HTERT RPE-1 (cell line): ENCODE results near the gene CD55.

Source experiments
- in situ Hi-C: fragments of 300-500 bp; cut with MboI; formaldehyde crosslinking; loops from 4 replicates; pipeline ENCODE4 v1.14.3; 2020; ENCODE audit warnings: low sequenced_read_pairs

The CD55 gene

GRCh38 chr1:207321079-207321789, at the start of gene CD55:
Gene CD55 (plus strand): TSS chr1:207321678. CDS start chr1:207321766, 88 bp downstream.
- in situ Hi-C loops = no loop called here

- in situ Hi-C loops = no loop called here
Observed at GRCh38 chr1:207274882-207275281, 46.6 kb upstream of the CD55 start.

GRCh38 chr1:207276465-207276864, 45.0 kb upstream of the CD55 start:
- in situ Hi-C loops = no loop called here

GRCh38 chr1:207277241-207277640, 44.2 kb upstream of the CD55 start:
- in situ Hi-C loops = no loop called here

GRCh38 chr1:207279652-207280051, 41.8 kb upstream of the CD55 start:
- in situ Hi-C loops = no loop called here

- in situ Hi-C loops = no loop called here
Observed at GRCh38 chr1:207280706-207281105, 40.8 kb upstream of the CD55 start.

- in situ Hi-C loops = no loop called here
Observed at GRCh38 chr1:207282058-207282457, 39.4 kb upstream of the CD55 start.

GRCh38 chr1:207282496-207283380, 38.7 kb upstream of the CD55 start:
- in situ Hi-C loops = no loop called here

GRCh38 chr1:207283421-207283820, 38.1 kb upstream of the CD55 start:
- in situ Hi-C loops = no loop called here

- in situ Hi-C loops = no loop called here
Observed at GRCh38 chr1:207284209-207284897, 37.1 kb upstream of the CD55 start.

- in situ Hi-C loops = no loop called here
Observed at GRCh38 chr1:207286786-207287468, 34.6 kb upstream of the CD55 start.

- in situ Hi-C loops = no loop called here
Observed at GRCh38 chr1:207288315-207288714, 33.2 kb upstream of the CD55 start.

- in situ Hi-C loops = no loop called here
Observed at GRCh38 chr1:207289756-207290155, 31.7 kb upstream of the CD55 start.

- in situ Hi-C loops = no loop called here
Observed at GRCh38 chr1:207291723-207292122, 29.8 kb upstream of the CD55 start.

- in situ Hi-C loops = no loop called here
Observed at GRCh38 chr1:207298186-207298585, 23.3 kb upstream of the CD55 start.

GRCh38 chr1:207298636-207299398, 22.7 kb upstream of the CD55 start:
- in situ Hi-C loops = no loop called here

GRCh38 chr1:207300970-207301369, 20.5 kb upstream of the CD55 start:
- in situ Hi-C loops = no loop called here

GRCh38 chr1:207302618-207303393, 18.7 kb upstream of the CD55 start:
- in situ Hi-C loops = no loop called here

- in situ Hi-C loops = no loop called here
Observed at GRCh38 chr1:207304710-207305488, 16.6 kb upstream of the CD55 start.
